ENCODE measurements around the gene LYZ. TPM values are rescaled to one million over a fixed set of nuclear protein-coding genes. Genes with fewer than 3 reads are reported as not detected.

Gene LYZ
- total RNA-seq, 1 experiment from 2014 or later = not detected

- H4K20me1 ChIP-seq (ENCODE audit: control insufficient read depth, insufficient read depth, insufficient read length) = no peaks in the 10 kb centered on the region
- no peak overlapping the region for H2AK5ac ChIP-seq (ENCODE audit: insufficient read length, low read length)
- no peaks in the 10 kb centered on the region for H3K36me3 Mint-ChIP-seq (ENCODE audit: insufficient read depth in 1 of 3, low read depth in 3 of 3)
- no peaks in the 10 kb centered on the region for H3K27me3 Mint-ChIP-seq (ENCODE audit: low read depth)
- H2BK5ac ChIP-seq (ENCODE audit: insufficient read length, low read length) = no peak overlapping the region
- no peak overlapping the region for H4K5ac ChIP-seq (ENCODE audit: insufficient read length, low read depth, low read length)
- H3K79me2 ChIP-seq (ENCODE audit: insufficient read depth, low read length) = no peaks in the 10 kb centered on the region
- H3K9me3 ChIP-seq (ENCODE audit: control insufficient read depth, low read depth, low read length) = no peaks in the 10 kb centered on the region
- no peak overlapping the region for H3K4me3 Mint-ChIP-seq
- H4K91ac ChIP-seq (ENCODE audit: insufficient read length, low read depth, low read length) = no peak overlapping the region
- H3T11ph ChIP-seq (ENCODE audit: low read length) = no peak overlapping the region
- no peak overlapping the region for H3K56ac ChIP-seq (ENCODE audit: insufficient read length, low read depth, low read length)
- no peak overlapping the region for H2BK15ac ChIP-seq (ENCODE audit: low read depth, low read length)
- peaks cover 2 to 6% of the 10 kb centered on the region in 2 experiments; a peak in 3 of 4 replicates for H3K4me1 Mint-ChIP-seq
- WGBS (ENCODE audit: extremely low coverage, insufficient read length, low lambda C conversion rate) = no CpG with 5 or more reads among the region's 2 CpGs
- H3K9ac ChIP-seq (ENCODE audit: extremely low read depth, insufficient read length, low read length) = no peak overlapping the region
- H2BK20ac ChIP-seq (ENCODE audit: low read depth, low read length, poor library complexity, severe bottlenecking) = no peak overlapping the region
- no peaks in the 10 kb centered on the region for H3K79me1 ChIP-seq (ENCODE audit: insufficient read depth, low read depth, low read length, poor library complexity, severe bottlenecking)
- no peak overlapping the region for H2BK12ac ChIP-seq (ENCODE audit: insufficient read length, low read depth, low read length)
- TF ChIP-seq, protein P1, sequence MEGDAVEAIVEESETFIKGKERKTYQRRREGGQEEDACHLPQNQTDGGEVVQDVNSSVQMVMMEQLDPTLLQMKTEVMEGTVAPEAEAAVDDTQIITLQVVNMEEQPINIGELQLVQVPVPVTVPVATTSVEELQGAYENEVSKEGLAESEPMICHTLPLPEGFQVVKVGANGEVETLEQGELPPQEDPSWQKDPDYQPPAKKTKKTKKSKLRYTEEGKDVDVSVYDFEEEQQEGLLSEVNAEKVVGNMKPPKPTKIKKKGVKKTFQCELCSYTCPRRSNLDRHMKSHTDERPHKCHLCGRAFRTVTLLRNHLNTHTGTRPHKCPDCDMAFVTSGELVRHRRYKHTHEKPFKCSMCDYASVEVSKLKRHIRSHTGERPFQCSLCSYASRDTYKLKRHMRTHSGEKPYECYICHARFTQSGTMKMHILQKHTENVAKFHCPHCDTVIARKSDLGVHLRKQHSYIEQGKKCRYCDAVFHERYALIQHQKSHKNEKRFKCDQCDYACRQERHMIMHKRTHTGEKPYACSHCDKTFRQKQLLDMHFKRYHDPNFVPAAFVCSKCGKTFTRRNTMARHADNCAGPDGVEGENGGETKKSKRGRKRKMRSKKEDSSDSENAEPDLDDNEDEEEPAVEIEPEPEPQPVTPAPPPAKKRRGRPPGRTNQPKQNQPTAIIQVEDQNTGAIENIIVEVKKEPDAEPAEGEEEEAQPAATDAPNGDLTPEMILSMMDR (conservative IDR thresholded peaks at IDR 0.05) = no peak
- no peak overlapping the region for H4K8ac ChIP-seq (replicated peaks; ENCODE audit: insufficient read length, low read depth, low read length)
- no peak overlapping the region for H2AFZ ChIP-seq (ENCODE audit: low read length)
- DNase-seq = no peak
- no peak overlapping the region for H3K23ac ChIP-seq (ENCODE audit: insufficient read length, low read depth, low read length)
- H3K18ac ChIP-seq (ENCODE audit: insufficient read length, low read depth, low read length) = no peak overlapping the region
- H3K14ac ChIP-seq (ENCODE audit: insufficient read depth, low read length) = no peak overlapping the region
- no peaks in the 10 kb centered on the region for H3K27me3 ChIP-seq (ENCODE audit: insufficient read depth, low read length)
- no peak overlapping the region for H3K4ac ChIP-seq (ENCODE audit: low read depth, low read length)
- no peaks in the 10 kb centered on the region for H3K9me3 Mint-ChIP-seq
- H3K4me1 ChIP-seq (ENCODE audit: insufficient read depth, low read length) = no peaks in the 10 kb centered on the region
- H3K27ac Mint-ChIP-seq = no peak overlapping the region
- H2BK120ac ChIP-seq (ENCODE audit: low read depth, low read length, poor library complexity, severe bottlenecking) = no peak overlapping the region
- H3K4me2 ChIP-seq (ENCODE audit: insufficient read depth, insufficient read length, low read length) = no peak overlapping the region
- no peak overlapping the region for H3K27ac ChIP-seq (ENCODE audit: insufficient read length, low read depth, low read length)
- no peaks in the 10 kb centered on the region for H3K23me2 ChIP-seq (ENCODE audit: insufficient read length, low read depth, low read length, poor library complexity, severe bottlenecking)
Measured at GRCh38 chr12:69345077-69345476, 3.1 kb upstream of the LYZ start.
